HL-60/S4 treated with phorbol 12-myristate 13-acetate at 8.2 ng/mL for 4 days and 3 days (cell line): Measurements from ENCODE around the gene PAFAH1B1.
"Not testable (repeated sequence)": the region's sequence is repeated elsewhere in the genome, so short reads cannot be mapped to it uniquely, and the experiment has no call there.

Source experiments
- in situ Hi-C: fragments of 300-500 bp; cut with MboI; formaldehyde crosslinking; loops from 2 replicates; pipeline ENCODE4 v1.15.0; 2022; ENCODE audit warnings: low sequenced_read_pairs

PAFAH1B1 gene

GRCh38 chr17:2688351-2689342 is 95.2 kb downstream of the PAFAH1B1 start:
- in situ Hi-C loops = no loop called here

GRCh38 chr17:2689411-2690164 is 96.1 kb downstream of the PAFAH1B1 start:
- in situ Hi-C loops = no loop called here

- in situ Hi-C loops = no loop called here
These were observed 97.0 kb downstream of the PAFAH1B1 start for GRCh38 chr17:2690165-2691068.

GRCh38 chr17:2691069-2691871 is 97.8 kb downstream of the PAFAH1B1 start:
- in situ Hi-C loops = no loop called here

- in situ Hi-C loops = no loop called here
These were observed 98.7 kb downstream of the PAFAH1B1 start for GRCh38 chr17:2691965-2692780.

- in situ Hi-C loops = no loop called here
These were observed 99.3 kb downstream of the PAFAH1B1 start for GRCh38 chr17:2692781-2693135.

- in situ Hi-C loops = no loop called here
These were observed 100.3 kb downstream of the PAFAH1B1 start for GRCh38 chr17:2693561-2694380.

- in situ Hi-C loops = no loop called here
These were observed 101.2 kb downstream of the PAFAH1B1 start for GRCh38 chr17:2694381-2695242.

- in situ Hi-C loops = no loop called here
These were observed 101.9 kb downstream of the PAFAH1B1 start for GRCh38 chr17:2695243-2695960.

- in situ Hi-C loops = no loop called here
These were observed 102.7 kb downstream of the PAFAH1B1 start for GRCh38 chr17:2695961-2696760.

GRCh38 chr17:2697611-2698162 is 104.2 kb downstream of the PAFAH1B1 start:
- in situ Hi-C loops = no loop called here

- in situ Hi-C loops = not testable (repeated sequence)
These were observed 105.9 kb downstream of the PAFAH1B1 start for GRCh38 chr17:2699216-2699805.

GRCh38 chr17:2700030-2700490 is 106.6 kb downstream of the PAFAH1B1 start:
- in situ Hi-C loops = no loop called here

- in situ Hi-C loops = no loop called here
These were observed 107.2 kb downstream of the PAFAH1B1 start for GRCh38 chr17:2700491-2701141.
